ENCODE measurements around the gene MELK.

MELK gene

GRCh38 chr9:36716496-36716895 is 143.8 kb downstream of the MELK start:
- no peak overlapping the region for H3K4me3 ChIP-seq (ENCODE audit: low read depth, low read length, poor library complexity, severe bottlenecking)
- H3K27me3 ChIP-seq (ENCODE audit: insufficient read depth, low read length), result no peaks in the 10 kb centered on the region; the same call in 1 of the 2 replicates
- no peak overlapping the region for H3K4me2 ChIP-seq (ENCODE audit: low read length)
- no peaks in the 10 kb centered on the region for H3K36me3 ChIP-seq (ENCODE audit: insufficient read depth, low read length)
- H2AFZ ChIP-seq (ENCODE audit: low read length), result no peak overlapping the region
- no peaks in the 10 kb centered on the region for H4K20me1 ChIP-seq (ENCODE audit: insufficient read depth, low read length)
- H3K79me2 ChIP-seq (ENCODE audit: insufficient read depth, low read length), result no peaks in the 10 kb centered on the region
- no peak overlapping the region for H3K9ac ChIP-seq (ENCODE audit: low read length)
- H3K27ac ChIP-seq (ENCODE audit: low read depth, low read length, poor library complexity, severe bottlenecking), result no peak overlapping the region
- no peaks in the 10 kb centered on the region for H3K9me3 ChIP-seq (ENCODE audit: low read length)
- TF ChIP-seq EZH2 (IDR thresholded peaks at IDR 0.05; ENCODE audit: borderline replicate concordance, low read length) (no peak), CTCF (IDR thresholded peaks at IDR 0.05; ENCODE audit: low read length) (no peak)
- no peaks in the 10 kb centered on the region for H3K9me2 ChIP-seq (ENCODE audit: low read depth, low read length)
- H3F3A ChIP-seq (ENCODE audit: insufficient read depth, low read length), result no peaks in the 10 kb centered on the region
- no peaks in the 10 kb centered on the region for H3K4me1 ChIP-seq (ENCODE audit: insufficient read depth, low read length, severe bottlenecking)

GRCh38 chr9:36717276-36717675 is 144.6 kb downstream of the MELK start:
- H3F3A ChIP-seq (ENCODE audit: insufficient read depth, low read length), result no peaks in the 10 kb centered on the region
- no peaks in the 10 kb centered on the region for H3K9me2 ChIP-seq (ENCODE audit: low read depth, low read length)
- no peak overlapping the region for H3K9ac ChIP-seq (ENCODE audit: low read length)
- no peaks in the 10 kb centered on the region for H3K79me2 ChIP-seq (ENCODE audit: insufficient read depth, low read length)
- H3K36me3 ChIP-seq (ENCODE audit: insufficient read depth, low read length), result no peaks in the 10 kb centered on the region
- no peak for TF ChIP-seq EZH2 (IDR thresholded peaks at IDR 0.05; ENCODE audit: borderline replicate concordance, low read length)
- TF ChIP-seq CTCF (IDR thresholded peaks at IDR 0.05; ENCODE audit: low read length), result no peak
- no peaks in the 10 kb centered on the region; the same call in 1 of the 2 replicates for H3K27me3 ChIP-seq (ENCODE audit: insufficient read depth, low read length)
- no peak overlapping the region for H3K4me3 ChIP-seq (ENCODE audit: low read depth, low read length, poor library complexity, severe bottlenecking)
- H3K9me3 ChIP-seq (ENCODE audit: low read length), result no peaks in the 10 kb centered on the region
- no peak overlapping the region for H3K4me2 ChIP-seq (ENCODE audit: low read length)
- H3K27ac ChIP-seq (ENCODE audit: low read depth, low read length, poor library complexity, severe bottlenecking), result no peak overlapping the region
- H2AFZ ChIP-seq (ENCODE audit: low read length), result no peak overlapping the region
- H4K20me1 ChIP-seq (ENCODE audit: insufficient read depth, low read length), result no peaks in the 10 kb centered on the region
- H3K4me1 ChIP-seq (ENCODE audit: insufficient read depth, low read length, severe bottlenecking), result no peaks in the 10 kb centered on the region

GRCh38 chr9:36718612-36719011 is 145.9 kb downstream of the MELK start:
- H4K20me1 ChIP-seq (ENCODE audit: insufficient read depth, low read length), result no peaks in the 10 kb centered on the region
- H3K27ac ChIP-seq (ENCODE audit: low read depth, low read length, poor library complexity, severe bottlenecking), result no peak overlapping the region
- H3K4me3 ChIP-seq (ENCODE audit: low read depth, low read length, poor library complexity, severe bottlenecking), result no peak overlapping the region
- H3F3A ChIP-seq (ENCODE audit: insufficient read depth, low read length), result no peaks in the 10 kb centered on the region
- no peak overlapping the region for H3K9ac ChIP-seq (ENCODE audit: low read length)
- H3K4me2 ChIP-seq (ENCODE audit: low read length), result no peak overlapping the region
- no peak overlapping the region for H2AFZ ChIP-seq (ENCODE audit: low read length)
- H3K36me3 ChIP-seq (ENCODE audit: insufficient read depth, low read length), result no peaks in the 10 kb centered on the region
- no peaks in the 10 kb centered on the region for H3K27me3 ChIP-seq (ENCODE audit: insufficient read depth, low read length)
- H3K4me1 ChIP-seq (ENCODE audit: insufficient read depth, low read length, severe bottlenecking), result no peaks in the 10 kb centered on the region
- H3K79me2 ChIP-seq (ENCODE audit: insufficient read depth, low read length), result no peaks in the 10 kb centered on the region
- H3K9me3 ChIP-seq (ENCODE audit: low read length), result no peaks in the 10 kb centered on the region
- H3K9me2 ChIP-seq (ENCODE audit: low read depth, low read length), result no peaks in the 10 kb centered on the region
- TF ChIP-seq CTCF (IDR thresholded peaks at IDR 0.05; ENCODE audit: low read length) (no peak), EZH2 (IDR thresholded peaks at IDR 0.05; ENCODE audit: borderline replicate concordance, low read length) (no peak)

All from OCI-LY1 (cell line).